Right atrium auricular region (tissue), 2 donors: ENCODE measurements around the gene AMZ1. TPM values are rescaled to one million over a fixed set of nuclear protein-coding genes. Genes with fewer than 3 reads are reported as not detected.

ENCODE experiments used
- DNase-seq: peaks from one replicate; pipeline ENCODE4 v3.0.0-alpha.2; 2019; ENCODE audit warnings: low spot score
- H3K27ac ChIP-seq, 2 donors: fragments of 200-600 bp; sonication (generic); 1 replicate in 1 of 2; 2 replicates in 1 of 2; pipeline ENCODE4 v1.5.1; 2016 to 2019
- H3K27me3 ChIP-seq, 2 donors: fragments of 200-600 bp; sonication (generic); one replicate each; pipeline versions ENCODE4 v1.5.1 to v1.6.0; 2017 to 2019
- H3K36me3 ChIP-seq: fragments of 200-600 bp; sonication (generic); one replicate; pipeline ENCODE4 v1.5.1; 2016
- H3K4me1 ChIP-seq, 2 donors: fragments of 200-600 bp; sonication (generic); one replicate each; pipeline versions ENCODE4 v1.5.1 to v1.6.0; 2017 to 2019
- H3K4me3 ChIP-seq, 2 donors: fragments of 200-600 bp; sonication (generic); 1 replicate in 1 of 2; 2 replicates in 1 of 2; pipeline ENCODE4 v1.5.1; 2017 to 2019; ENCODE audit warnings: mild to moderate bottlenecking in 1 of 2, moderate library complexity in 1 of 2
- H3K9me3 ChIP-seq, 2 donors: fragments of 200-600 bp; sonication (generic); one replicate each; pipeline ENCODE4 v1.5.1; 2019
- total RNA-seq, 2 donors: library from RNA; depleted of rRNA; stranded (reverse); fragments of >200 nt; gene quantifications; one replicate each; pipeline ENCODE4 v1.1.0, GENCODE V29; 2016
- TF ChIP-seq, protein P1 (sequence below), 2 donors: fragments of 200-600 bp; sonication (generic); IDR thresholded peaks; one replicate each; pipeline ENCODE4 v1.5.1; 2019; ENCODE audit warnings: antibody characterized with exemption in 2 of 2

Gene AMZ1
- total RNA-seq, 2 donors from 2014 or later, result 0.07 TPM; not detected in 1

DNA sequence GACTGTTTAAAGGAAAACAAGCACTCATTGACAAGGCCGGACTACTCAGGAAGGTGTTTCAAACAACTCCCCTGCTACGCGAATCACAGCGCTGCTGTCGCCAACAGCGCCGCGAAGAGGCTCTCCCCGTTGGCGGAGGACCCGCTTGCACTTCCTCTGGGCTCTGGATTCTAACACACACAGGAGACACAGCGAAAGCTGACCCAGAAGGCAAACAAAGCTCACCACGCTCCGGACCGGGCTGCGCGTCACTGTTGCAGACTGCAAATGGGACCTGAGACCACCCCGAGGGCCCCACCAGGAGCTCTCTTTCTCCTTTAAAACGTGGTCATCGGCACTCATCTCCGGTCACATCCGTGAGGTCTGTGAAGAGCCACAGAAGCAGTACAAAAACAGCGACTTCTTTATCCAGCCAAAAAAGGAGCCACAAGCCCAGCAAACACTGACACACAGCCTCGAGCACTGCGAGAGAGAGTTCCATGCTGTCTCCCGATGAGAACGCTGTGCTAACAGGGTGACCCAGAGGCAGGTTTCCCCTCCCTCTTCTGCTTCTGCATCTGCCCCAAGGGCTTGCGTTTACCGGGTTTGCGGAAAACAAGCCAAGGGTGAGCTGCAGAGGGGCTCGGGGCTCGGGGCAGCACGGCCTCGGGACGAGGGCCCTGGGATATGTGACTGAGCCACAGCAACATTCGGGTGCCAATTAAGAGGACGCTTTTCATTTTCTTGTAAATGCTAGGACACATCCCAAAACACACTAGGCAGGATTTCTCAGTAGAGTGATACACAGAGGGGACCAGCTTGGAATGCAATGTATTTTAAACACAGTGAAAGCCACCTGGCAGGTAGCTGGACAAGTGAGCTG lies 41.3 kb downstream of the AMZ1 start:
- H3K4me3 ChIP-seq, result no peak overlapping the region

DNA sequence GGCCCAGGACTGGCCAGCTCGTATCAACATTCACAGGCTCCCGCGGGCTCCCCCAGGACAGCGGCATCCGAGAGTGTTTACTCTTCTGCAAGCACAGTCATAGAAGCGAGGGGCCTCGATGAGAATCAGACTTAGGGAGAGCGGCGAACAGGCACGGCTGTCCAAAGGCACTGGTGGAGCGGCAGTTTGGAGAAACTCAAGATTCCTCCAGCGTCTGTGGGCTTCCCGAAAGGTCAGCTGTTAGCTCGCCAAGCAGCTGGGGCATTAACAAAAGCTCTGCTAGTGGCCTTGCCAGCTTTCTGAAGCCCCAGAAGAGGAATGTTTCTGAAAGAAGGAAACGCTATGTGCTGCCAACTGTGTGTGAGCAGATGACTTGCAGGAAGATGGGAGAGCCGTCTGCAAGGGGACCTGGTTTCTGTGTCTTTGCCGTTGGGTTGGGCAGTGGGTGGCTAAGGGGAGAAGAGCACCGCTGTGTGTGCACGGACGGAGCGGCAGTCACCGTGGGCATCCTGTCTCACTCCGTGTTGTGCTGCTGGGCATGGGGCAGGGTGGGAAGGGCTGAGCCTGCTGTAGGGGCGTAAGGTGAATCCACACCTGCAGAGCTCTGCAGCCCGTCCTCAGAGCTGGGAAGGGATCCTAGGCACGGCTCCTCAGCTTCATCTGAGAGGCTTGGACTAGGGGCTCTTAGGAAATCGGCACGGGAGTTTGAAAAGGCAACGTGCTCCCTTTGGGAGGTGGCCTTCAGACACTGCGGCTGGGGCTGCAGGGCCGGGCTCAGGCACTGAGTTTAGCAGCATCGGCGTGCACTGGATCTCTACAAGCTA lies 42.1 kb downstream of the AMZ1 start:
- TF ChIP-seq, protein P1, sequence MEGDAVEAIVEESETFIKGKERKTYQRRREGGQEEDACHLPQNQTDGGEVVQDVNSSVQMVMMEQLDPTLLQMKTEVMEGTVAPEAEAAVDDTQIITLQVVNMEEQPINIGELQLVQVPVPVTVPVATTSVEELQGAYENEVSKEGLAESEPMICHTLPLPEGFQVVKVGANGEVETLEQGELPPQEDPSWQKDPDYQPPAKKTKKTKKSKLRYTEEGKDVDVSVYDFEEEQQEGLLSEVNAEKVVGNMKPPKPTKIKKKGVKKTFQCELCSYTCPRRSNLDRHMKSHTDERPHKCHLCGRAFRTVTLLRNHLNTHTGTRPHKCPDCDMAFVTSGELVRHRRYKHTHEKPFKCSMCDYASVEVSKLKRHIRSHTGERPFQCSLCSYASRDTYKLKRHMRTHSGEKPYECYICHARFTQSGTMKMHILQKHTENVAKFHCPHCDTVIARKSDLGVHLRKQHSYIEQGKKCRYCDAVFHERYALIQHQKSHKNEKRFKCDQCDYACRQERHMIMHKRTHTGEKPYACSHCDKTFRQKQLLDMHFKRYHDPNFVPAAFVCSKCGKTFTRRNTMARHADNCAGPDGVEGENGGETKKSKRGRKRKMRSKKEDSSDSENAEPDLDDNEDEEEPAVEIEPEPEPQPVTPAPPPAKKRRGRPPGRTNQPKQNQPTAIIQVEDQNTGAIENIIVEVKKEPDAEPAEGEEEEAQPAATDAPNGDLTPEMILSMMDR (IDR thresholded peaks at IDR 0.05), result no peak
- no peak overlapping the region for H3K4me3 ChIP-seq
- no peak for DNase-seq
- peaks cover 0 to 49% of the 10 kb centered on the region in 2 donors for H3K4me1 ChIP-seq
- H3K27me3 ChIP-seq, result no peaks in the 10 kb centered on the region
- peaks cover 30% of the 10 kb centered on the region for H3K36me3 ChIP-seq
- H3K9me3 ChIP-seq, result no peaks in the 10 kb centered on the region
- H3K27ac ChIP-seq, result peak overlapping the region; percentile 42 to 69

More for the DNA sequence above, 41.3 kb downstream of the AMZ1 start:
- Histone ChIP-seq H3K27me3 (no peaks in the 10 kb centered on the region), H3K27ac (peak overlapping the region; percentile 42 to 69), H3K9me3 (no peaks in the 10 kb centered on the region), H3K36me3 (peaks cover 34% of the 10 kb centered on the region), H3K4me1 (peaks cover 0 to 40% of the 10 kb centered on the region in 2 donors)
- TF ChIP-seq, protein P1 (IDR thresholded peaks at IDR 0.05), result no peak
- no peak for DNase-seq

DNA sequence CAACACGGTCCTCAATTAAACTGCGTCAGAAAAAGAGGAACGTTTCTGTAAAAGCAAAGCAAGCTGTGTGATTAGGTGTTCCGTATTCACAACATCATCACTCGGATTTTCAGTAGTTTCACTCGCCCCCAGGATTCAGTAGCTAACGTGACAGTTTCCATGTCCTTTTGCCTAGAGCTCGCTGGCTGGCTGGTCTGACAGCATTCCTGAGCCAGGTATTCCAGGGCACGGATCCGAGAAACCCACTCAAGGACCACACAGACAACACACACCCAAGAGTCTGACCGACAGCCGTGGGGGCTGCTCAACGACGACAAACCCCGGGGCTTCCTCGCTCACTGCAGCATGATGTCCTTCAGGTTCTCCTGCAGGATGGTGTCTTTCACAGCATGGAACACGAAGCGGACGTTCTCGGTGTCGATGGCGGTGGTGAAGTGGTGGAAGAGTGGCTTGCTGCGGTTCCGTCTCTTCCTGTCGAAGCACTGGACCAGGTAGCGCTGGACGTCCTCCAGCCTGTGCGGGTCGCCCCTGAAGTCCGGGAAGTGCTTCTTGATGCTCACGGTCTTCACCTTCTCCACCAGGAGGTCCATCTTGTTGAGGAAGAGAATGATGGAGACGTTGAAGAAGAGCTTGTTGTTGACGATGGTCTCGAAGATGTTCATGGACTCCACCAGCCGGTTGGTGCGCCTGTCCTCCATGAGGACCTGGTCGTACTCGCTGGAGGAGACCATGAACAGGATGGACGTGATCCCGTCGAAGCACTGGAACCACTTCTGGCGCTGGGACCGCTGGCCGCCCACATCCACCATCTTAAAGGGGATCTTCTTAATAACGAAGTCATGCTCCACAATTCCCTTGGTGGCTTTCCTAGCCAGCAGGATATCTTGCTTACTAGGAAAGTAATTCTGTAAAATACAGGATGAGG lies 43.1 kb downstream of the AMZ1 start:
- Histone ChIP-seq H3K27me3 (no peaks in the 10 kb centered on the region), H3K9me3 (no peaks in the 10 kb centered on the region), H3K36me3 (peaks cover 25% of the 10 kb centered on the region), H3K4me3 (no peak overlapping the region), H3K27ac (peak overlapping the region in 1 of 2 donors; percentile 69), H3K4me1 (peaks cover 0 to 59% of the 10 kb centered on the region in 2 donors)
- peak; percentile 56 for DNase-seq
- TF ChIP-seq, protein P1 (IDR thresholded peaks at IDR 0.05), result no peak

DNA sequence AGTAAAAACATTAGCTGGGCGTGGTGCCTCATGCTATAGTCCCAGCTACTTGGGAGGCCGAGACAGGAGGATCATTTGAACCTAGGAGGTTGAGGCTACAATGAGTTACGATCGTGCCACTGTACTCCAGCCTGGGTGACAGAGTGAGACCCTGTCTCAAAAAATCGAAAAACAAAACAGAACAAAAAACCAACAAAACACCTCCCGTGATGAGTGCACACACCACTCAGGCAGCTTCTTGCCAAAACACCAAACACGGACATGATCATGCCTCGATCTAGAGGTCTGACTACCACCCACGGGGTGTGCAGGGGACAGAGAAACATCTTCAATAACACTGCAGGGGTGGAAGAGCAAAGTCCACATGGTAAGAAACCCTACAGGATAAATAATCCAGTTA lies 44.4 kb downstream of the AMZ1 start:
- peak; percentile 50 for DNase-seq
- Histone ChIP-seq H3K27ac (peak overlapping the region; percentile 74 to 82), H3K36me3 (peaks cover 17% of the 10 kb centered on the region), H3K27me3 (no peaks in the 10 kb centered on the region), H3K4me1 (peaks cover 0 to 68% of the 10 kb centered on the region in 2 donors), H3K4me3 (no peak overlapping the region), H3K9me3 (no peaks in the 10 kb centered on the region)
- TF ChIP-seq, protein P1 (IDR thresholded peaks at IDR 0.05), result no peak

DNA sequence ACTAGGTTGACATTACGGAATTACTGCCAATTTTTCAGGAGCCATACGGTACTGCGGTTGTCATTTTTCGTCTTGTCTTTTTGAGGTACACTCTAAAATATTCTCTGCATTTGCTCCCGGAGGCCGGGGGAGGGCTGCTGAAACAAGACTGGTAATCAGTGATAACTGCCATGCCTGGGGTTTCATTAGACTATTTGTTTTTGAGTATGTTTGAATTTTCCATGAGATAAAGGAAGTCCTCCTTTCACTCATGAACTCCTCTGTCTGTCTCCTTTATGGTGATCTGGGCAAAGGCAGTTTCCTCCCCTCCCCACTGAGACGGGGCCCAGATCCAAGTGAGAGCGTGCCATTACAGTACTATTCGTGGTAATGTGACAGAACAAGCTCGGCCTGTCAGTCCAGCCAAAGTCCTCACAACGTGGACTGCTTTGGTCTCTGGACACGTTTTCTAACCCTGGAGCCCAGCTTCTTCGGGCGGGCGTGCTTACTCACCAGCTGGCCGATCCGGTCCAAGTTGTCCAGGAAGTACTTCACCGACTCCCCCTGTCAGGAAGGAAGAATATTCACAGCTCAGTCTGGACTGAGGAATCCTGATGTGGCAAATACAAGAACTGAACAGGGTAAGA lies 45.1 kb downstream of the AMZ1 start:
- Histone ChIP-seq H3K9me3 (no peaks in the 10 kb centered on the region), H3K4me3 (no peak overlapping the region), H3K36me3 (peaks cover 17% of the 10 kb centered on the region), H3K4me1 (peaks cover 0 to 74% of the 10 kb centered on the region in 2 donors), H3K27ac (peak overlapping the region; percentile 74 to 82), H3K27me3 (no peaks in the 10 kb centered on the region)
- DNase-seq, result peak; percentile 89
- TF ChIP-seq, protein P1 (IDR thresholded peaks at IDR 0.05), result no peak
